Measurements from ENCODE around the gene CER1. TPM values are rescaled to one million over a fixed set of nuclear protein-coding genes. Genes with fewer than 3 reads are reported as not detected.

The CER1 gene
- total RNA-seq, 1 experiment from 2014 or later, result not detected

- intact Hi-C loops (cut with micrococcal nuclease), result loop anchor here (1.0 to 5.0 kb wide), 4 partner anchors 79 to 303 kb away; no protein-coding TSS in a partner anchor
- CTCF ChIA-PET, result interaction anchor here (0.7 to 1.1 kb wide), 3 partner anchors 81 to 303 kb away, joined by 3 to 6 read pairs (median 4); no protein-coding TSS in a partner anchor
- H3K27me3 ChIP-seq (ENCODE audit: low read length), result no peaks in the 10 kb centered on the region
- BruUV-seq (replicated peaks), result no TSS peak
- peak; percentile 71 for TF ChIP-seq CTCF (conservative IDR thresholded peaks at IDR 0.05; ENCODE audit: low read depth, low read length)
- no peak for TF ChIP-seq EZH2 (IDR thresholded peaks at IDR 0.05; ENCODE audit: low read length, unreplicated experiment)
- no peak for TF ChIP-seq EZH2phosphoT487 (IDR thresholded peaks at IDR 0.05; ENCODE audit: borderline replicate concordance, low read length)
- DNase-seq (peak; percentile 79), ATAC-seq (peak; percentile 64)
- H3K4me1 ChIP-seq (ENCODE audit: insufficient read depth, low read length), result peaks cover 15% of the 10 kb centered on the region
- no peaks in the 10 kb centered on the region for H3K36me3 ChIP-seq (ENCODE audit: low read depth, low read length)
- H3K9ac ChIP-seq (ENCODE audit: low read length), result no peak overlapping the region
- H4K20me1 ChIP-seq (ENCODE audit: low read length), result no peaks in the 10 kb centered on the region
- no peaks in the 10 kb centered on the region for H3K9me3 ChIP-seq (ENCODE audit: low read length)
- H3F3A ChIP-seq (ENCODE audit: low read length, unreplicated experiment), result no peaks in the 10 kb centered on the region
- peak overlapping the region; percentile 81 for H3K4me2 ChIP-seq (ENCODE audit: low read length)
- H3K27ac ChIP-seq (ENCODE audit: low read length), result no peak overlapping the region
- peak overlapping the region; percentile 50; the same call in 1 of the 2 replicates for H3K4me3 ChIP-seq (ENCODE audit: low read length)
- peak overlapping the region; percentile 85 for H2AFZ ChIP-seq (ENCODE audit: low read length)
- POLR2A ChIA-PET (ENCODE audit: unreplicated experiment), result no interaction called here
- H3K9me2 ChIP-seq (replicated peaks; ENCODE audit: low read length), result no peaks in the 10 kb centered on the region
- H3K79me2 ChIP-seq (ENCODE audit: low read length), result no peaks in the 10 kb centered on the region
Measured at GRCh38 chr9:14768405-14769229, 46.1 kb upstream of the CER1 start.

GRCh38 chr9:14766299-14766698, 43.8 kb upstream of the CER1 start:
- Histone ChIP-seq H3K27ac (ENCODE audit: low read length) (no peak overlapping the region), H3K4me2 (ENCODE audit: low read length) (no peak overlapping the region), H3K36me3 (ENCODE audit: low read depth, low read length) (no peaks in the 10 kb centered on the region), H4K20me1 (ENCODE audit: low read length) (no peaks in the 10 kb centered on the region), H3K79me2 (ENCODE audit: low read length) (no peaks in the 10 kb centered on the region), H3K9me2 (replicated peaks; ENCODE audit: low read length) (no peaks in the 10 kb centered on the region), H3K9ac (ENCODE audit: low read length) (no peak overlapping the region), H3F3A (ENCODE audit: low read length, unreplicated experiment) (no peaks in the 10 kb centered on the region), H2AFZ (ENCODE audit: low read length) (no peak overlapping the region), H3K4me3 (ENCODE audit: low read length) (no peak overlapping the region), H3K27me3 (ENCODE audit: low read length) (no peaks in the 10 kb centered on the region), H3K4me1 (ENCODE audit: insufficient read depth, low read length) (peaks cover 15% of the 10 kb centered on the region), H3K9me3 (ENCODE audit: low read length) (no peaks in the 10 kb centered on the region)
- intact Hi-C loops (cut with micrococcal nuclease), result loop anchor here (5.0 kb wide), 2 partner anchors 81 to 114 kb away; no protein-coding TSS in a partner anchor
- CTCF ChIA-PET, result no interaction called here
- DNase-seq (no peak), ATAC-seq (no peak)
- no TSS peak for BruUV-seq (replicated peaks)
- no peak for TF ChIP-seq EZH2 (IDR thresholded peaks at IDR 0.05; ENCODE audit: low read length, unreplicated experiment)
- no peak for TF ChIP-seq CTCF (conservative IDR thresholded peaks at IDR 0.05; ENCODE audit: low read depth, low read length)
- TF ChIP-seq EZH2phosphoT487 (IDR thresholded peaks at IDR 0.05; ENCODE audit: borderline replicate concordance, low read length), result no peak
- POLR2A ChIA-PET (ENCODE audit: unreplicated experiment), result no interaction called here

GRCh38 chr9:14761584-14761983, 39.1 kb upstream of the CER1 start:
- Histone ChIP-seq H3K27ac (ENCODE audit: low read length) (no peak overlapping the region), H3K4me2 (ENCODE audit: low read length) (no peak overlapping the region), H3K9me3 (ENCODE audit: low read length) (no peaks in the 10 kb centered on the region), H3K36me3 (ENCODE audit: low read depth, low read length) (no peaks in the 10 kb centered on the region), H3K9me2 (replicated peaks; ENCODE audit: low read length) (no peaks in the 10 kb centered on the region), H3K79me2 (ENCODE audit: low read length) (no peaks in the 10 kb centered on the region), H3K4me3 (ENCODE audit: low read length) (no peak overlapping the region), H2AFZ (ENCODE audit: low read length) (no peak overlapping the region), H4K20me1 (ENCODE audit: low read length) (no peaks in the 10 kb centered on the region), H3F3A (ENCODE audit: low read length, unreplicated experiment) (no peaks in the 10 kb centered on the region), H3K27me3 (ENCODE audit: low read length) (no peaks in the 10 kb centered on the region), H3K4me1 (ENCODE audit: insufficient read depth, low read length) (no peaks in the 10 kb centered on the region), H3K9ac (ENCODE audit: low read length) (no peak overlapping the region)
- intact Hi-C loops (cut with micrococcal nuclease), result no loop called here
- no peak for TF ChIP-seq EZH2 (IDR thresholded peaks at IDR 0.05; ENCODE audit: low read length, unreplicated experiment)
- TF ChIP-seq EZH2phosphoT487 (IDR thresholded peaks at IDR 0.05; ENCODE audit: borderline replicate concordance, low read length), result no peak
- TF ChIP-seq CTCF (conservative IDR thresholded peaks at IDR 0.05; ENCODE audit: low read depth, low read length), result no peak
- POLR2A ChIA-PET (ENCODE audit: unreplicated experiment), result no interaction called here
- DNase-seq (no peak), ATAC-seq (no peak)
- BruUV-seq (replicated peaks), result no TSS peak
- CTCF ChIA-PET, result interaction anchor here (0.6 kb wide), 1 partner anchor 100 kb away, joined by 3 read pairs; no protein-coding TSS in a partner anchor
